ENCODE measurements around the gene RIMBP2.

Gene RIMBP2

GRCh38 chr12:130640901-130641300 lies 75.2 kb downstream of the RIMBP2 start:
- in situ Hi-C loops (cut with MboI; ENCODE audit: low sequenced_read_pairs): no loop called here

GRCh38 chr12:130640496-130640895 lies 75.6 kb downstream of the RIMBP2 start:
- in situ Hi-C loops (cut with MboI; ENCODE audit: low sequenced_read_pairs): no loop called here

DNA sequence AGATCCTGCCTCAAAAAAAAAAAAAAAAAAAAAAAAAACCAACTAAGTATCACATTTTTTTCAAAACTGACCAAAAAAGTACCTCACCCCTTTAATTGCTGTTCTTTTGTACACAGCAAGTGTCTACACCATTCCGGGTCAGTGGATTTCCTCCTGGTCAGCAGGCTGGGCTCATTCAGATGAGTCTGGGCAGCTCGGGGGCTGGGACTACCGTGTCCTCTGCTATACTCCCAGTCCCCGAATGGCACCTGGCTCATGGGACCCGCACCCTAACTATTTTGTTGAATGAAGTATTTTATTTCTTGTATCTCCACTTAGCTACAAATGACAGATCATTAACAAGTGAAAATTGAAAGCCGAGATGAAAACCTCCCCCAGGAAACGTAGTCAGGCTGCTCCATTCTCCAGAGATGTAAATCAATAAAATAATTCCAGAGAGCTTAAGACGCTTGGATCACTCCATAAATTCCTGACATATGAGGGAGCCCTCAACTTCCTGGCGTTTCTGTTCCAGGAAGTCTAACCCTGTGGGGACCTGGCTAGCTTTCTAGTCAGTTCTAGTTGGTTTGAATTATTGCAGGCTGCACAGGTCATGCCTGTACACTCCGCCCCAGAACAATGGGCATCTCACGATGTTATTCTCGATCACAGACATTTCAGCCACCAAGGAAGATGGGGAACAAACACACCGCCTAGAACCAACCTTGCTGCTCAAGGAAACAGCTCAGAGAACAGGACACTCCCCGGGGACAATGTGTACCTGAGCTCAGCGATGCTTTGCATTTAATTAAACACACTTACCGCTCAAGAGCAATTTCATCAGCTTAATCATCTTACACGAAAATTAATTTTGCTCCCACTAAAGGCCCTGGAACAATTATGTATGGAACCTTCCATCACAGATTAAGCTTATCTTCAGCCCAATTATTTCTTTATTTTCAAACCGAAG lies 76.3 kb downstream of the RIMBP2 start:
- in situ Hi-C loops (cut with MboI; ENCODE audit: low sequenced_read_pairs): no loop called here

DNA sequence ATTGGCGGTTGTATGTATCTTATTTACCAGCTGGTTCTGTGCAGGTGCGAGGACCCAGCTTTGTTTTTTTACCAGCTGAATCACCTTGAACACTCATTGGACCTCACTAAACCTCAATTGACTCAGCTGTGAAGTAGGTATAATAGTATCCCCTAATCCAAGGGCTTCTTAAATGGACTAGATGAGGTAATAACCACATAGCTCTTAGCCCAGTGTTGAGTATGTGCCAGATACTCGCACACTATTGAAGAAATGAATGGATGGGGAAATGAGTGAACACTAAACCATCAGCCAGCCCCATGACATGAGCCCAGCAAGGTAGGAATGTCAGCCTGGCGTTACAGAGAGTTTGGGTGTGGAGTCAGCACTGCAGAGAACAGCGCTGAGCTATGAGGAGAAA lies 79.7 kb downstream of the RIMBP2 start:
- in situ Hi-C loops (cut with MboI; ENCODE audit: low sequenced_read_pairs): no loop called here

- in situ Hi-C loops (cut with MboI; ENCODE audit: low sequenced_read_pairs): no loop called here
Measured at GRCh38 chr12:130634866-130635265, 81.2 kb downstream of the RIMBP2 start.

- in situ Hi-C loops (cut with MboI; ENCODE audit: low sequenced_read_pairs): no loop called here
Measured at GRCh38 chr12:130633771-130634170, 82.3 kb downstream of the RIMBP2 start.

- in situ Hi-C loops (cut with MboI; ENCODE audit: low sequenced_read_pairs): no loop called here
Measured at GRCh38 chr12:130632642-130633041, 83.5 kb downstream of the RIMBP2 start.

DNA sequence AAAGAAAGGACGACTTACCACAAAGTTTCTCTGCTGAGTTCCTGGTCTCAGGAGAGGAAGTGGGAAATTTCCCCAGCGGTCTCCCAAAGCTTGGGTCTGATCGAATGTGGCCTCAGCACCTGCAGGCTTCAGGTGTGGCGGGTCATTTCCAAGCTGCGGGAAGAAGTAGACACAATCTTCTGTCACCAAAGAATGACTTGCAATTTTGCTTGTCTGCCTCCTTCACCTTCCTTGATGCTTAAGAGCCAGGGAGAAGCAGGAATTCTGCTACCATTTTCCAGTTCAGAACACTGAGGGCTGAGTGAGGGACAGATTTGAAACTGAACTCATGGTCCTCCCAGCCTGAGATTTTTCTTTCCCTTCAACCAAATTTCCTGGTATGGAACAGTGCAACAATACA lies 87.8 kb downstream of the RIMBP2 start:
- in situ Hi-C loops (cut with MboI; ENCODE audit: low sequenced_read_pairs): no loop called here

DNA sequence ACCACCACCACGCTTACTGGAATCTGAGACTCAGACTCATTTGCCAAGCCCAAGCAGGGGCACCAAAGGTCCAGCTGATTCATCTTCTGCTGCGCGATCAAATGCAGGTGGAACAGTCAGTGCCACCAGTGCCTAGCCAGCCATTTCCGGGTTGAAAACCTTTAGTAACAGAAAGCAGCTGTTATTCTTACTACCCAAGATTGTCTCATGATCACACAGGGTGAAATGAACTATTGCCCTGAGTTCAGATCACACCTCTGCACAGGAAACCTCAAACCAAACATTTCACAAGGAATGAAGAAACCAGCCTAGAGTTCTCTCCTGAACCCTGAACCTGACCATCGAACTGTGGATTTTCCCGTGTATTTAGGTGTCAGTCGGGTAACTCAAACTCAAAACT lies 88.9 kb downstream of the RIMBP2 start:
- in situ Hi-C loops (cut with MboI; ENCODE audit: low sequenced_read_pairs): no loop called here

DNA sequence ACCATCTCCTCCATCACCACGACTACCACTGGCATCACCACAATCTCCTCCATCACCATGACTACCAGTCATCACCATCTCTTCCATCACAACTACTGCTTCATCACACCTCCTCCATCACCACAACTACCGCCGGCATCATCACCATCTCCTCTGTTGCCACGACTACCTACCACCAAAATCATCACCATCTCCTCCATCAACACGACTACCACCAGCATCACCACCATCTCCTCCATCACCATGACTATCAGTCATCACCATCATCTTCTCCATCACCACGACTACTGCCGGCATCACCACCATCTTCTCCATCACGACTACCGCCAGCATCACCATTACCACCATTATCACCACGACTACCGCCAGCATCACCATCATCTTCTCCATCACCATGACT lies 89.5 kb downstream of the RIMBP2 start:
- in situ Hi-C loops (cut with MboI; ENCODE audit: low sequenced_read_pairs): no loop called here

DNA sequence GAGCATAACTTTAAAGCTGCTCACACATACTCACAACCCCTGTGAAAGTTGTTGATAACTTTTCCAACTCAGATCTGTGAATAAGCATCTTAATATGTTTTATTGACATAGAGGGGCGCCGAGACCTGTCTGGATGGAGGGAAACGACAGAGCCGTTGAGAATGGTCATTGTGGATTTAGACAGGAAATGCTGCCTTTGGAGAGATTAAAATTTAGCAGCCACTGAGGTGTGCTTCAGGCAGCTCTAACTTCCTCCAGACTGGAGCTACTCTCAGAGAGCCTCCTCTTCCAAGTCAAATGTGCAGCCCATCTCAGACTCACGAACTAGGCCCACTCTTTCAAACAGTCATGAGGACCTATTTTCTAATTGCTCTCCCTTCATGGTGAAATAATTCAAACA lies 90.9 kb downstream of the RIMBP2 start:
- in situ Hi-C loops (cut with MboI; ENCODE audit: low sequenced_read_pairs): no loop called here

- in situ Hi-C loops (cut with MboI; ENCODE audit: low sequenced_read_pairs): no loop called here
Measured at GRCh38 chr12:130622803-130623202, 93.3 kb downstream of the RIMBP2 start.

- in situ Hi-C loops (cut with MboI; ENCODE audit: low sequenced_read_pairs): no loop called here
Measured at GRCh38 chr12:130621696-130622298, 94.3 kb downstream of the RIMBP2 start.

- in situ Hi-C loops (cut with MboI; ENCODE audit: low sequenced_read_pairs): no loop called here
Measured at GRCh38 chr12:130620756-130621155, 95.3 kb downstream of the RIMBP2 start.

DNA sequence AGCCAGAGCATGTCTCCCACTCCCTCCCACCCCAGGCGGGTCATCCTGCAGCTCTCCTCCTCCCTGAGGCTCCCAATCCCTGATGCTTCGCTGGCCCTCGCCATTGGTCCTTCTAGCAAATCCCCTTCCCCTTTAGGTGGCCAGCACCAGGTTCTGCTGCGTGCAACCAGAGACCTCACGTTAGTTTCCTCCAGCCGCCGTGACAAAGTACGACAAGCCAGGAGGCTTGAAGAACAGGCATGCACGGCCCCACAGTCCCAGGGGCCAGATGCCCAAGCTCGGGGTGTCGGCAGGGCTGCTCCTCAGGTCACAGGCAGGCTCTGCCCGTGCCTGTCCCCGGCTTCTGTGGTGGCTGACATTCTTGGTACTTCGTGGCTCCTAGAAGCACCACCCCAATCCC lies 95.8 kb downstream of the RIMBP2 start:
- in situ Hi-C loops (cut with MboI; ENCODE audit: low sequenced_read_pairs): no loop called here

DNA sequence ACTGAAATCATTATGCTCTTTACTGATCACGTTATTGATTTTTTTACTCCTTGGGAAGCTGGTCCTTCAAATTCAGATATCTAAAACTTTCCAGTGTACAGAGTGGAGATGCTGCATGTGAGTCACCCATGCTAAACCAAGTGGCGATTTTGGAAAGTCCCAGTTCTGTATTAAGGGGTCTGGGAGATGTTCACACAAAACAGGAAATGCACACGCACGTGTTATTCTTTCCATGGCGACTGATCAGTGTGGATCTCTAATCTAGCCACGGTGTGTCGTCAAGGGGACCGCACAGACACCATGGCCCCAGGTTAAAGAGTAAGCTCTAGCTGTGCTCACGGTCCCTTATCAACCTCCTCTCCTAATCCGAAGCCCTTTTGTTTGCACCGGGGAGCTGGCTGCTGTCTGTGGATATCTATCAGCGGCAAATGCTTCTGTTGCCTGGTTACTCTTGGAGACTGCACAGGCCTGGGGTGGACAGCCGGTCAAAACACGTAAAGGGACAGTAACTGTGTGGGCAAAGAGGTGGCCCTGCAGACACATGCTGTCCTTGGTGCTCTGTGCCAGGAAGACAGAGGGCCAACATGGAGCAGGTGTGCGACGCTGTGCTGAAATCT lies 96.6 kb downstream of the RIMBP2 start:
- in situ Hi-C loops (cut with MboI; ENCODE audit: low sequenced_read_pairs): no loop called here

GRCh38 chr12:130617219-130617618 lies 98.9 kb downstream of the RIMBP2 start:
- in situ Hi-C loops (cut with MboI; ENCODE audit: low sequenced_read_pairs): no loop called here

GRCh38 chr12:130615861-130616345 lies 100.2 kb downstream of the RIMBP2 start:
- in situ Hi-C loops (cut with MboI; ENCODE audit: low sequenced_read_pairs): no loop called here

GRCh38 chr12:130614530-130614905 lies 101.6 kb downstream of the RIMBP2 start:
- in situ Hi-C loops (cut with MboI; ENCODE audit: low sequenced_read_pairs): no loop called here

- in situ Hi-C loops (cut with MboI; ENCODE audit: low sequenced_read_pairs): no loop called here
Measured at GRCh38 chr12:130613831-130614529, 102.1 kb downstream of the RIMBP2 start.

- in situ Hi-C loops (cut with MboI; ENCODE audit: low sequenced_read_pairs): no loop called here
Measured at GRCh38 chr12:130613131-130613530, 103.0 kb downstream of the RIMBP2 start.
